ENCODE measurements around the gene MTX1.

DNA sequence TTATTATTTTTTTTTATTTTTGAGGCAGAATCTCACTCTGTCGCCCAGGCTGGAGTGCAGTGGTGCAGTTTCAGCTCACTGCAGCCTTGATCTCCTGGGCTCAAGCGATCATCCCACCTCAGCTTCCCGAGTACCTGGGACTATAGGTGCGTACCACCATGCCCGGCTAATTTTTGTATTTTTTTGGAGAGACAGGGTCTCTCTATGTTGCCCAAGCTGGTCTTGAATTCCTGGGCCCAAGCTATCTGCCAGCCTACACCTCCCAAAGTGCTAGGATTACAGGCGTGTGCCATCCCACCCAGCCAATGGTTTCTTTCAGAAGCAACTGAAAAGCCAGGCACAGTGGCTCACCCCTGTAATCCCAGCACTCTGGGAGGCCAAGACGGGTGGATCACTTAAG lies 37.7 kb upstream of the MTX1 start:
- TF ChIP-seq SUZ12 (IDR thresholded peaks at IDR 0.05; ENCODE audit: extremely low read depth, insufficient read depth, insufficient read length) (no peak), ZNF274 (IDR thresholded peaks at IDR 0.05; ENCODE audit: low read depth, low read length) (no peak), YY1 (IDR thresholded peaks at IDR 0.05; ENCODE audit: insufficient read depth, insufficient read length) (no peak)
